Muscle of arm (tissue), 12 donors: ENCODE results near the gene HOXA3. TPM values are rescaled to one million over a fixed set of nuclear protein-coding genes. Genes with fewer than 3 reads are reported as not detected.
A peak's percentile ranks its signal among the peaks of the same experiment; 100 is the strongest.

Experiments
- DNase-seq: peaks from one replicate; pipeline ENCODE4 v3.0.0-alpha.2; 2013
- polyA plus RNA-seq, 12 donors: library from polyadenylated mRNA; unstranded; fragments of 120-200 nt; gene quantifications; one replicate each; pipeline ENCODE4 v1.2.1, GENCODE V29; 2013; ENCODE audit not compliant: insufficient read length in 12 of 12

The HOXA3 gene
- polyA plus RNA-seq, 12 donors, result 6.8 to 48.8 (median 12.9) TPM; not detected in 1

GRCh38 chr7:27179503-27180430, 27.4 kb upstream of the HOXA3 start:
- DNase-seq, result peak; percentile 92

GRCh38 chr7:27179030-27179429, 26.6 kb upstream of the HOXA3 start:
- no peak for DNase-seq

GRCh38 chr7:27178366-27178765, 26.0 kb upstream of the HOXA3 start:
- DNase-seq, result no peak

- no peak for DNase-seq
Observed at GRCh38 chr7:27177795-27178320, 25.5 kb upstream of the HOXA3 start.

- DNase-seq, result no peak
Observed at GRCh38 chr7:27176962-27177794, 24.8 kb upstream of the HOXA3 start.

GRCh38 chr7:27176524-27176845, 24.1 kb upstream of the HOXA3 start:
- no peak for DNase-seq

GRCh38 chr7:27175626-27176523, 23.5 kb upstream of the HOXA3 start:
- no peak for DNase-seq

DNA sequence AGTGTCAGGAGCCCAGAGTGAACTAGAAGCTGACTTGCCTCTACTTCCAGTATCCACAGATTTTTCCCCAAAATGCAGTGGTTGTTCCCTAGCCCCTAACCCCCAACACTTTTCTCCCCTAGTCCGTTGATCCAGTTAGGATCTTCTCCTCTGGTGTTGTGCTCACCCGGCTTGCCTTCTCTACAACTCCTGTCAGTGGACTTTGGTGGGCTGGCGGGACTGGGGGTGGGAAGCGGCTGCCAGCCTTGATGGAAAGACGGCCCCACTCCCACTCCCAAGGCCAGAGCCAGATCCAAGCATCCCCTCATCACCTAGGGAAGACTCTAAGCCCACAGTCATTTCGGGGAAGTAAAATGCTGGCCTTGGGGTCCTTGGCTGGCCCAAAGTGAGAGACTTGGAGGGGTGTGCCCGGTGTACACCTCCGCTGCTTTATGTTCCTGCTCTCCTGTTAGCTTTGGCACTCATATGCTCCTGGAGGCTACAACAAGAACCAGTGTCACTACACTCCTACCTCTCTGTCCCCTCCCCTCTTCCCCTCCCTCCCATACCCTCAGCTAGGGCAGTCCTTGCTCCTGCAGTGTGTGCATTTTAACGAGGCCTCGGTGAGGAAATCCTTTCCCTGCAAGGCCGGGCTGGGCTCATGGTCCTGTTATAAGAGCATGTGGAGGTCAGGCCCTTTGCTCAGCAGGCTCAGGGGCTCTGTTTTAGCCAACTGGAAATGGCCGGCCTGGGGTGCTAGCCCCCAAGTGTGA, 22.7 kb upstream of the HOXA3 start:
- no peak for DNase-seq

DNA sequence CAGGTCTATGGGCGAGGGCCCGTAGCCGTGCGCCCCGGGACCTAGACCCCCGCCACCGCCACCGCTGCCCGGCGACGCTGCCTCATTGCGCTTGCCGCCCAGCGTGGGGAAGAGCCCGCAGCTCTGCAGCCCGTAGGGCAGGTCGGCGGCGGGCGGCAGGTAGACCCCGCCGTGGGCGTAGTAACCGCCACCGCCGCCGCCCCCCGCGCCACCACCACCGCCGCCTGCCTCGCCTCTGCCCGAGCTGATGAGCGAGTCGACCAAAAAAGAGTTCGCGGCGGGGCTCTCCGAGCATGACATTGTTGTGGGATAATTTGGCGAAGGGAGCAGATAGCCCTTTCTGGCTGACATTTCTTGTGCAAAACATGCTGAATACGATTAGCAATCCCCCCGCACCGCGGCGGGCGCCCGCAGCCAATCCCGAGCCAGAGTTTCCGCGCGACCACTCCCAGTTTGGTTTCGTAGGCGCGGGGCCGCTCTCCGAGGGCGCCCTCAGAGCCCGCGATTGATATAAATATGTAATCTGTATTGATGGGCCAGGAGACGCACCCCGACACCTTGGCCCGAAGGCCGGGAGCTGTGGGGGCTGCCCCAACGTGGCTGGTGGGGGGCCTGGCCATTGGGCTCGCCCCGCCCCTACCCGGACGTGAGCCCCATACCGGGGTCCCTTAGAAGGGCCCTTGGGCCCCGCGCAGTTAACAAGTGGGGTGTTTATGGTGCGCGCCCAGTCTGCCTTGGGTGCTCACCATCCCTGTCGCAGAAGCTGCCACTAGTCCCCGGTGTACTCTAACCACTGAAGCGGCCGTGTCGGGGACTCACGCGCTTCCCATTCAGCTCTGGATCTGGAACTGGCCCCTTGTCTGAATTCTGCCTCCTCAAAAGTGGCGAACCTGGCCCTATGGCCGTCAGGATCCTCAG, 21.8 kb upstream of the HOXA3 start, which contains the start of gene HOXA10:
Gene HOXA10, minus strand, starts transcription at position 365 of the 918 bp plus-strand sequence. Its CDS starts 14 bp downstream, at position 351.
- DNase-seq, result no peak

GRCh38 chr7:27173511-27173955, 21.1 kb upstream of the HOXA3 start:
- no peak for DNase-seq

- no peak for DNase-seq
Observed at GRCh38 chr7:27172823-27173510, 20.6 kb upstream of the HOXA3 start.

DNA sequence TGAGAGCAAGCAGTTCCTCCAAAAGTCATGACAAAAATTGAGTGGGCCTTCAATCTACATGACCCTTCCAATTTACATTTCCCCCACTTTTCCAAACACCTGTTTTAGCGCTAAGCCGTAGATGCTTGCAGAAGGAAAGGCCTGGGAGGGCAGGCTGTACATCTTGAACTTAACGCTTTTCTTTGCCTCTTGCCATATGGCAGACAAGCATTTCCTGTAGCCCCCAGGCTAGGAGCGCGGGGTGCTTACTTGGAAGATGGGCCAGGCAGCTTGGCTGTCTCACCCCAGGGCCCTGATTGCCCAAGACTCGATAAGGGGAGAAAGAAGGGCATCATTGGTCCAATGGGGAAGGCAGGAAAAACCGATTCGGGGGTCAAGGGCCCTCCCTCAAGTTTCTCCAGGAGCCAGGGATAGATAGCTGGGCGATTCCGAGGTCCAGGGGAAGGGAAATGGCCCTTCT, 20.0 kb upstream of the HOXA3 start:
- DNase-seq, result no peak

DNA sequence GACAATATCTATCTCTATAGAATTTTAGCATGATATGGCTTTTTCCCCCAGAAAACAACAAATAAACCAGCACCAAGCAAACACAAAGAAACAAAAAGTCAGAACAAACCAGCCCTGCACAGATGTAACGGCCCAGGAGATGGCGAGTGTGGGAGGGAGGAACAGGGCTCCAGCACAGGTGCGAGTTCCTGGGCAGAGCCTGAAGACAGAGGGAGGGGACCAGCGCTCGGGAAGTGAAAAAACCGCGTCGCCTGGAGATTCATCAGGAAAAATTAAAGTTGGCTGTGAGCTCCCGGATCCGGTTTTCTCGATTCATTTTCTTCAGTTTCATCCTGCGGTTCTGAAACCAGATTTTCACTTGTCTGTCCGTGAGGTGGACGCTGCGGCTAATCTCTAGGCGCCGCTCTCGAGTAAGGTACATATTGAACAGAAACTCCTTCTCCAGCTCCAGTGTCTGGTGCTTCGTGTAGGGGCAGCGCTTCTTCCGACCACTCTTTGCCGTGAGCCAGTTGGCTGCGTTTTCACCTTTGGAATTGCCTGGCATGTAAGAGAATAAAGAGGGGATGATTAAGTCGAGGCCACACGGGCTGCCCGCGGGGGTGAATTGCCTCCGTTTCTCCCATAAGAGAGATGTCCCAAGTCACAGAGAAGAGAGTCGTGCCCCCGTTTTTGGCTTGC, 19.4 kb upstream of the HOXA3 start:
- DNase-seq, result no peak

DNA sequence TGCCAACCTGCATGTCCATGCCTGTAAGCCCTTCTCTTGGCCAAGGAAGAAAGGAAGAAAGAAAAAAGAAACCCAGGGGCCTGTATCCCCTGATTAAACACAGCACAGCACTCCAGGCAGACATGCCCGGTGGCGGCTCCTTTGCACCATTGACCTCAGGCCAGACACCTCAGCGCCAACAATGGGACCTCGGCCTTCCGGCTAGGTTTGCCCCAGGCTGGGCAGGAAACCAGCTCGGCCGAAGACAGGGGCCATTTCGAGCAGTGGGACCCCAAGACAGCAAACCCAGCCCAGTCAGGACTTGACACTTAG, 18.9 kb upstream of the HOXA3 start:
- no peak for DNase-seq

DNA sequence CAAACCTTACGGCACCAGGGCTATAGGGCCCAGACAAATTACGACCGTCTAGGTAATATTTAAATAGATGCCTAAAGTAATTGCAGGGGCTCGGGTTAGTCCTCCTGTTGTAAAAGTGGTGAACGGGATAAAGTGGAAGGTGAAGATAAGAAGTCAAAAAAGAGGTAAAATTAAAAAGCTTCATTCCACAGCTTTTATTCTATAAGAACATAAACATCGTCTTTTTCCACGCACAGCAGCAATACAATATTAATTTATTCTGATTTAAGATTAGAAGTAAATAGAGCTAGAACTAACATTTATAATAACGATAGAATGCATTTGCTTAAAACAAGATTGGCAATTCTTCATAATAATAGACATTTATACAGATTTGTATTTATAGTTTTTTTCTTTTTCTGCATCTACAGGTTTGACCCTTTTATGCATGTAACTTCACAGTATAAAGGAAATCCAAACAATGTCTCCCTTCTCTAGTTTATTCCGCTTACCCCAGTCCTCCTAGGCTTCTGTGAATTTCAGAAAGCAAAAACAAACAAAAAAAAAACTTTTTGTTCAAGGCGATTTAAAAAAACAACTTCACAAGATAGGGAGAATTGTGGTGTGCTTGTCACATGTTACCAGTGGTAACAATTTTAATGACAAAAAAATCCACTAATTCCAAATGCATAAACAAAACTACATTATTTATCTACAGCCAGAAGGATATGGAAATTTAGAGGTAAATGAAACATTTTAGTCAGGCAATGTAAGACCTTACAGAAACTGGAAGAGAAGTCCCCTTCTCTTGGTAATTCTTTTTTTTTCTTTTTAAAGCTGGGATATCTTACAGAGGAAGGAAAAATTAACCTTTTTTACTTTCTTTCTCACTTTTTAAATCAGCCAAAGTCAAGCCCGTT, 18.3 kb upstream of the HOXA3 start:
- DNase-seq, result no peak

- DNase-seq, result no peak
Observed at GRCh38 chr7:27169658-27170425, 17.5 kb upstream of the HOXA3 start.
